Stimulated activated CD4-positive, alpha-beta T cell treated with anti-CD3 and anti-CD28 coated beads, TNF-alpha, amount 100 ng/mL, for 1 hour (primary cell): ENCODE results near the gene MYBPC2.
"Not testable (repeated sequence)": the region's sequence is repeated elsewhere in the genome, so short reads cannot be mapped to it uniquely, and the experiment has no call there.

Experiments used
- DNase-seq, 3 donors: peaks; one replicate each; pipeline ENCODE4 v3.0.0-alpha.2; 2020; ENCODE audit warnings: low read depth in 3 of 3, low spot score in 1 of 3

MYBPC2 gene

DNA sequence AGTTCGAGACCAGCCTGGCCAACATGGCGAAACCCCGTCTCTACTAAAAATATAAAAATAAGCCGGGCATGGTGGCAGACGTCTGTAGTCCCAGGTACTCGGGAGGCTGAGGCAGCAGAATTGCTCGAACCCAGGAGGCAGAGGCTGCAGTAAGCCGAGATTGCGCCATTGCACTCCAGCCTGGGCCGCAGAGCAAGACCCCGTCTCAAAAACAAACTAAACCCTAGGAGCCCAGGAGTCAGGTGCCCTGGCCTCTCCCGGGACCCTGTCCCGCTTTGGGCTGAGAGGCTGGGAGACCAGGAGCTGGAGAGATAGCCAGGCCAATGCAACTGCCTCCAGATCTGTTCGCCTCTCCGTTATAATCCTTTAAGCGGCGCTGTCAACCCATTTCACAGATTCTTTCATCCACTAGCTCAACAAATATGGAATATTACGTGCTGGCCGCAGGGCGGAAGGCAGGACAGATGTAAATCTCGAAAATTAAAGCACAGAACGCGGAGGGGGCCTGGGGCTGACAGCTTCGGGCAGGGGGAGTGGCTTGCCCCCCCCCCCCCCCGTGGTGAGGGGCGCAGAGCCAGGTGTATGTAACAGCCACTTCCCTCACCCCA is 5.3 kb upstream of the MYBPC2 start:
- DNase-seq, result no peak

DNA sequence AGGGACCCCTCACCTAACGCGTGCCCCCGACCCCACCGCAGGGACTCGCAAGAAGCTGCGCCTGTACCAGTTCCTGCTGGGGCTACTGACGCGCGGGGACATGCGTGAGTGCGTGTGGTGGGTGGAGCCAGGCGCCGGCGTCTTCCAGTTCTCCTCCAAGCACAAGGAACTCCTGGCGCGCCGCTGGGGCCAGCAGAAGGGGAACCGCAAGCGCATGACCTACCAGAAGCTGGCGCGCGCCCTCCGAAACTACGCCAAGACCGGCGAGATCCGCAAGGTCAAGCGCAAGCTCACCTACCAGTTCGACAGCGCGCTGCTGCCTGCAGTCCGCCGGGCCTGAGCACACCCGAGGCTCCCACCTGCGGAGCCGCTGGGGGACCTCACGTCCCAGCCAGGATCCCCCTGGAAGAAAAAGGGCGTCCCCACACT is 4.7 kb upstream of the MYBPC2 start:
- peak in 1 of 3 donors; percentile 25 for DNase-seq

DNA sequence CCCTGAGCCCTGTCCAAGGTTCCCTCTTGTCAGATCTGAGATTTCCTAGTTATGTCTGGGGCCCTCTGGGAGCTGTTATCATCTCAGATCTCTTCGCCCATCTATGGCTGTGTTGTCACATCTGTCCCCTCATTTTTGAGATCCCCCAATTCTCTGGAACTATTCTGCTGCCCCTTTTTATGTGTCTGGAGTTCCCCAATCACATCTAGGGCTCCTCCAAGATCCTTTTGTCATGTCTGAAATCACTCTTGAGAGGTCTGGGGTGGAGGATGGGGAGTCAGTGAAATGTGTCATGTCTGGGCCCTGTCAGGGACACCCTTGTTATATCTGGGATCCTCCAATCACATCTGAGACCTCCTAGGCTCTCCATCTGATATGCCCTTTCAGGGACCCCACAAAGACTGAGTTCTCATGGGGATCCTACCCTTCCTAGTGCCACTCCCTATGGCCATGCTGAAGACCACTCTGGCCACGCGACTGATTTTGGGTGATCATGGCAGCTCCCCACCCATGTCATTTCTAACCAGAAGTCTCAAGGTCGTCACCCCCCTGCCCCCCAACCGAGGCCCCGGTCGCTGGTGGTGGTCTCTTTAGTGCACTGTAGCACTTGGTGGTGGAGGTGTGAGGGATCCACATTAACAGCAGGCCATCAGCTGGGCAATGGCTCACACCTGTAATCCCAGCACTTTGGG is 3.8 kb upstream of the MYBPC2 start:
- no peak for DNase-seq

DNA sequence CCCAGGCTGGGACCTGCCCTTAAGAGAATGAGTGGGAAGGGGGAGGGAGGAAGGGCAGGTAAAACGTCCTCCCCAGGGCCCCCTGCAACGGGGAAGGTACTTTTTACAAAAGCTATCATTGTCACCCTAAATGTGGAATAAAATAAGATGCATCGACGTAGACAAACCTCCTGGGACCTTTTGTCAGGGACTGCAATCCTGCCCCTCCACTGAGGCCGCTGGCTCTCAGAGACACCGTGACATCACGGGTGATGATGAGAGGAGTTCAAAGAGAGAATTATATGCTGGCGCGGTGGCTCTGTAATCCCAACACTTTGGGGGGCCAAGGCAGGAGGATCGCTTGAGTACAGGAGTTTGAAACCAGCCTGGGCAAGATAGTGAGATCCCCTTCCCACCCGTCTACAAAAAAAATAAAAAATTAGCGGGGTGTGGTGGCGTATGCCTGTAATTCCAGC is 1.8 kb upstream of the MYBPC2 start:
- no peak for DNase-seq

DNA sequence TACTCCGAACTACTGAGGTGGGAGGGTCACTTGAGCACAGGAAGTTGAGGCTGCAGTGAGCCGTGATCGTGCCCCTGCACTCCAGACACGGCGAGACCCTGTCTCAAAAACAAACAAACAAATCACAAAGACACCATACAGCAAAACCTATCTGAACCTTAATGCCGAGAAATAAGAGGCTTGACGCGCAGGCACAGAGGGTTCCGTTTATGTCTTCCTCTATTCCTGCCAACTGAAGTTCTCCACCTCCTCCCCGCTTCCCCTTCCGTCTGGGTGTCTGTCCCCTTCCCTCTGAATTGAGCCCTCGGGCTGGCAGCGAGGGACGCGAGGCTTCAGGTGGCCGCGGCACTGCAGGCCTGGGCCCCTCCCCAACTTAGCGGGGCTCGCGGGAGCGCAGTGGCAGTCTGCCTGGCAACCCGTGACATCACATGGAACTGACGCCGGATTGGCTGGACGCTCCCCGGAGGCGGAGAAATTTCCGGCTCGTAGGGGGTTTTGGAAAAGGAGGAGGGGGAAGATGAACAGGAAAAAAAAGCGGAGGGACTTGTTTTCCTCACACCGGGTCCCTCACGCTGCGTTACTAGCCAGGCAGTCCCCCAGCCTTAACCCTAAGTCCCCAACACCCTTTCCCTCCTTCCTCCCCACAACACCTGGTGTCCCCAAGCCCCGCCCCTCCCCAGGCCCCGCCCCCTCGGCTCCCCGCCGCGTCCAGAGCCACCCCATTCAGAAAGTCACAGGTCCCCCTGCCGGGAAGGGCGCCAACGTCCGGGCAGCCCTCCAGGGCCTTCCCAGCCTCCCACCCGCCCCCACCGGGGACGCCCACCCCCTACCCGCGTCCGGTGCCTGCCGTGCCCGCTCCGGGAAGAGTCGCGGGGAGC is 1.1 kb upstream of the MYBPC2 start:
- DNase-seq, result peak; percentile 68 to 91 (median 81)

DNA sequence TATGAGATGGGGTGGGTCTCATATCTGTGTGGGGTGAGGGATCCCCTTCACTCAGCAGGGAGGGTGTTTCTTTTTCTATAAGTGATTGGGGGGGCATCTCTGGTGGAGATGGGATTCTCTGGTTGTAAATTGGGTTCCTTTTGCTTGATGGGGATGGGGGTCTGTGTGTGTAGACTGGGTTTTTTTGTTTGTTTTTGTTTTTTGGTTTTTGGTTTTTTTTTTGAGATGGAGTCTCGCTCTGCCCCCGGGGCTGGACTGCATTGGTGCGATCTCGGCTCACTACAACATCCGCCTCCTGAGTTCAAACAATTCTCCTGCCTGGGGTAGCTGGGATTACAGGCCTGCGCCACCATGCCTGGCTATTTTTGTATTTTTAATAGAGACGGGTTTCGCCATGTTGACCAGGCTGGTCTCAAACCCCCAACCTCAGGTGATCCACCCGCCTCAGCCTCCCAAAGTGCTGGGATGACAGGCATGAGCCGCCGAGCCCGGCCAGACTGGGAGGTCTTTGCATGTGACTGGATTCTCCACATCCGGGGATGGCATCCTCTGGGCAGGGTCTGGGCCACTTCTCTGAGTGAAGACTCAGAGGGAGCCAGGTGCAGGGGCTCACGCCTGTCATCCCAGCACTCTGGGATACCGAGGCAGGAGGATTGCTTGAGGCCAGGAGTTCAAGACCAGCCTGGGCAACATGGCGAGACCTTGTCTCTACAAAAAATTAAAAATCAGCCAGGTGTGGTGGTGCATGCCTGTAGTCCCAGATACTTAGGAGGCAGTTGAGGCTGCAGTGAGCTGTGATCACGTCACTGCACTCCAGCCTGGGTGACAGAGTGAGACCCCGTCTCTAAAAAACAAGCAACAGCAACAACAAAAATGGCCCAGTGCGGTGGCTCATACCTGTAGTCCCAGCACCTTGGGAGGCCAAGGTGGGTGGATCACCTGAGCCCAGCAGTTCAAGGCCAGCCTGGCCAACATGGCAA is 799 bp downstream of the MYBPC2 start:
- no peak for DNase-seq

DNA sequence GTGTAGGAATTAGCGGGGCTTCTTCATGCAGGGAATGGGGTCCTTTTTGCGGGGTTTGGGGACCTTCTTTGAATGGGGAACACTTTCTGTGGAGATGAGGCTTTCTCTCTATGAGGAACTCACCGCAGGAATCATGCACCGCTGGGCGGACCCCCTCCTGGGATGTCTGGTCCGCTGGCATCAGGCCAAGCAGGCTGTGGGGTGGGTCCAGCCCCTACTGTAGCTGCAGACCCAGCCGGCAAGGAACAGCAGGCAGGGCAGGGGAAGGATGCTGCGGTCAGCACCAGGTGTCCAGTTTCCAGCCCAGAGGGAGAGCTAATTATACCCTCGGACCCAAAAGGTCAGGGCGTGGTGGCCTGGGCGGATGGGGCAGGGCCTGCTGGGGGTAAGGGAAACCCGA is 1.8 kb downstream of the MYBPC2 start:
- DNase-seq, result no peak

DNA sequence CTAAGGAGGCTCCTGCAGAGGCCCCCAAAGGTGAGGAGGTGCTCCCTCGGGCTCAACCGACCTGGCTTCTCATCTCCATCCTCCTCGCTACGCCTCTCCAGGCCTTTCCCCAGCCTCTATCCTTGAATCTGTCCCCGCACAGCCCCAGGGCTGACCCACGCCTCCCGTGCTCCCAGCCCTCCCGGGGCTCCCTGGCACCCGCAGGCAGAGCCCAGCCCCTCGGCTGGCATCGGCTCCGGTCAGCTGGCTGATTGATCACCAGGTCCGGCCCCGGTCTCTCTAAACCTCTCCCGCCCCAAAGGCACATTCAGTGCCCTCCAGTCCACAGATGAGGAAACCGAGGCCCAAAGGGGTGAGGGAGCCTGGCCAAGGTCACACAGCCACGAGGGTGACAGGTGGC is 2.5 kb downstream of the MYBPC2 start:
- no peak for DNase-seq

DNA sequence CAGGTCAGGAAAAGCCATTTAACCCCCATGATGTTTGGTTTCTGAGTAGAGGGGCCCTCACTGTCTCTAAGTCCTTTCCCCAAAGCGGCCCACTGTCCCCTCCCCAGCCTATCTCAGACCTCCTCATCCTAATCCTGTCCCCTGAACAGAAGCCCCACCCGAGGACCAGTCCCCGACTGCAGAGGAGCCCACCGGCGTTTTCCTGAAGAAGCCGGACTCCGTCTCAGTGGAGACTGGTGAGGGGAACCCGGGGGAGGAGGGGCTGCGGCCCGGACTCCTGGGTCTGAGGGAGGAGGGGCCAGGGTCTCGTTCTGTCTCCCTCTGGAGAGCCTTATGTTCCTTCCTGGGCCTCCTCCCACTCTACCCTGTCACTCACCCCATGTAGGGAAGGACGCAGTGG is 2.9 kb downstream of the MYBPC2 start:
- no peak for DNase-seq

DNA sequence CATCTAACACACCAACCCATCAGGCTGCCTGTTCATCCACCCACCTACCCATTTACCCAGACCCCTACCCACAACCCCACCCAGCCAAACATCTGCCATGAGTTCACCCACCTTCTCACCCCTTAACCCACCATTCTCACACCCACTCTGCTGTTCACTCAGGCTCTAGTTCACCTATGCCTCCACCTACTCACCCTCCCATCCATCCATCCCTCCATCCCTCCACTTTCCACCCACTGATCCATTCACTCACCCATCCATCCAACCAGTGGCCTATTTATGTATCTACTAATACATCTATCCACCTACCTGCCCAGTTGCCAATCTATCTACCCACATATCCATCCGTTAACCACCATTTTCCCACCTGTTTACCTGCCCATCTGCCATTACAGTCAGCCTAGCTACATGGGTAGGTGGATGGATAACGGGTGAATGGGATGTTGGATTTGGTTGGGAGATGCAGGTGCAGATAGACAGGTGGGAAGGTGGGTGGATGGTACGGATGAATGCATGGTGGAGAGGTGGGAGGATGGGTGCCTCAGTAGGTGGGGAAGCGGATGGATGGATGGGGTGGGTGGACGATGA is 5.3 kb downstream of the MYBPC2 start:
- no peak for DNase-seq

DNA sequence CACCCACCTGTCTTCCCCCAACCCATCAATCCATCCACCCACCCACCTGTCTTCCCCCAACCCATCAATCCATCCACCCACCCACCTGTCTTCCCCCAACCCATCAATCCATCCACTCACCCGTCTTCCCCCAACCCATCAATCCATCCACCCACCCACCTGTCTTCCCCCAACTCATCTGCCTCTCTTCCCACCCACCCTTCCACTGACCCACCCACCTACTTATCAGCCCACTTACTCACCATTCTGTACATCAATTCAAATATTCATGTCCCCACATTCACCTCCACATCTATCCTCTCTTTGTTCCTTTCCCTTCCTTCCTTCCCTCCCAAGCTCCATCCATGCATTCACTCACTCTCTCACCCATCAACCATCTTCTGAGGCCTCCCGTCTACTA is 6.4 kb downstream of the MYBPC2 start:
- not testable (repeated sequence) for DNase-seq

DNA sequence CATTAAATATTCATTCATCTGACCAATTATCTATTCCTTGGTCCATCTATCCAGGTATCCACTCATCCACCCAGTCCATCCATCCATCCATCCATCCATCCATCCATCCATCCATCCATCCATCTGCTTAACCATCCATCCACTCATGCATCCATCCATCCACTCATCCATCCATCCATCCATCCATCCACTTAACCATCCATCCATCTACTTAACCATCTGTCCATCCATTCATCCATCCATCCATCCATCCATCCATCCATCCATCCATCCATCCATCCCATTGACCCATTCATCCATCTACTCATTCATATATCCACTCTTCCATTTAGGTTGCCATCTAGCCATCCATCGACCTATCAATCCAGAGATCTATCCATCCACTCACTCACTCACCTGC is 11.4 kb downstream of the MYBPC2 start:
- DNase-seq, result no peak

DNA sequence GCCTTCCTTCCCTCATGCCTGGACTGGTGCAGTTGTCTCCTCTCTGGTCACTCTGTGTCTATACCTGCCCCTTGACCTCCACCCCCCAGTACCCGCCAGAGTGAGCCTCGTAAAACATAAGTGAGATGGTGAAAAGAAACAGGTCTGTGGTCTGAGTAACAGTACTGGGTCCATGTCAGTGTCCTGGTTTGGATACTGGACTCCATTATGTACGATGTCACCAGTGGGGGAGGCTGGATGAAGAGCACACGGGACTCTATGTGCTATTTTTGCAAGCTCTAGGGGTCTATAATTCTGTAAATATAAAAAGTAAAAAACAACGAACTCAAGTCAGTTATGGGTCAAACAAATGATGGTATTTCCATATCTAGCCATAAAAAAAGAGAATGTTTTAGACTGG is 14.4 kb downstream of the MYBPC2 start:
- no peak for DNase-seq

DNA sequence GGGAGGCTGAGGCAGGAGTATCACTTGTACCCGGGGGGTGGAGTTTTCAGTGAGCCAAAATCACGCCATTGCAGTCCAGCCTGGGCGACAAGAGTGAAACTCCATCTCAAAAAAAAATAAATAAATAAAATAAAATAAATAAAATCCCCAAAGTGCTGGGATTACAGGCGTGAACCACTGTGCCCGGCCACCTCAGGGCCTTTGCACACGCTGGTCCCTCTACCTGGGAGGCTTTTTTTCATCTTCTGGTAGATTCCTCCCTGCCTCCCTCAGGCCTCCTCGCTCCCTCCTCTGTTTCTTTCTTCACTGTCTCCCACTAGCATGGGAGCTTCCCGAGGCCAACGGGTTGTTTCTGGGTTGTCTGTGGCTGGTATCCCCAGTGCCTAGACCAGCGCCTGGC is 15.1 kb downstream of the MYBPC2 start:
- no peak for DNase-seq

DNA sequence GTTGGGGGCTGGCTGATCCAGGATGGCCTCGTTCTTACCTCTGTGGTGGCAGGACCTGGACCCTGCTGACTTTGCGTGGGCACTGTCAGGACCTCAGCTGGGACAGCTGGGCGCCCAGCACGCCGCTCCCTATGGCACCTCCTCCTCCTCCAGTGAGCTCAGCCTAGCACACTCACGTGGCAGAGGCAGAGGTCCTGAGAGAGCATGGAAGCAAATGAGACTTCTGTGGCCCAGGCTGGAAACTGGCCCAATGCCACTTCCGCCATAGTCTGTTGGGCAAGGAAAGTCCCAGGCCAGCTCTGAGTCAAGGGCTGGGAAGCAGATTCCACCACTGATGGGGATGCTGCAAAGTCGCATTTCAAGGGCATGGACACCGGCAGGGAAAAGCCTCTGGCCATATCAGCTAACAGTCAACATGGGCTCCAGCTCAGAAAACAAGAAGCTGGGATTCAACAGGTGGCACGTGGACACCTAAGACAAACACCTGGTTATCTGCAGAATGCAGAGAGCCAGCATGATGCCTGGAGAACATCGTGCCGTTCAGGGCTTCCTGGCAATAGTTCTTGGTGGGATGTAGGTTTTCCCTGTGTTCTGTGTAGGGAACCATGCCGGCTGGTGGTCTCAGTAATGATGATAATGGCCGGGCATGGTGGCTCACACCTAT is 16.7 kb downstream of the MYBPC2 start:
- no peak for DNase-seq

DNA sequence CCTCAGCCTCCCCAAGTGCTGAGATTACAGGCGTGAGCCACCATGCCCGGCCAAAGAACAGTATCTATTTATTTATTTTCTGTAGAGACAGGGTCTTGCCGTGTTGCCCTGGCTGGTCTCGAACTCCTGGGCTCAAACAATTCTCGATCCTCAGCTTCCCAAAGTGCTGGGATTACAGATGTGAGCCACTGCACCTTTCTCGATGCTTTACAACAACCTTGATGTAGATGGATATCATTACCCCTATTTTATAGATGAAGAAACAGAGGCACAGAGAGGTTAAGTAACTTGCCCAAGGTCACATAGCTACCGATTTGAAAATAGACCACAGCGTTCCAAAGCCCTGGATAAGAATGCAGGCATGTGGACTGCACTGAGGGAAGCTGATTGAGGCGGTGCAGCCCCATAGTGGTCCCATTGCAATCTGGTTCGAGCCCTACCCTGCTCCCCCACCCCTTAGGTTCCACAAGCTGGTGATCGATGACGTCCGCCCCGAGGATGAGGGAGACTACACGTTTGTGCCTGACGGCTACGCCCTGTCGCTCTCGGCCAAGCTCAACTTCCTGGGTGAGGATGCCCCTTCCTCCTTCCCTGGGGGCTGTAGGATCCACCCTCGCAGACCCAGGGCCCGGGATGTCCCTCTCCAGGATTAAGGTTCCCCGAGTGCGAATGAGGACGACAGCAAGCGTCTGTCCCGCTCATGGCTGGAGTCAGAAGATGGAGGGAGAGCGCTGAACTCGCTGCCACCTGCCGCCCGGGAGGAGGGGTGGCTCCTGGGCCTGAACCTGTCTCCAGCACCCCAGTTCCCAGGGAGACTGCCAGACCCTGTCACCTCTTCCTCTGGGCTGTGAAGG is 17.9 kb downstream of the MYBPC2 start:
- DNase-seq, result no peak

DNA sequence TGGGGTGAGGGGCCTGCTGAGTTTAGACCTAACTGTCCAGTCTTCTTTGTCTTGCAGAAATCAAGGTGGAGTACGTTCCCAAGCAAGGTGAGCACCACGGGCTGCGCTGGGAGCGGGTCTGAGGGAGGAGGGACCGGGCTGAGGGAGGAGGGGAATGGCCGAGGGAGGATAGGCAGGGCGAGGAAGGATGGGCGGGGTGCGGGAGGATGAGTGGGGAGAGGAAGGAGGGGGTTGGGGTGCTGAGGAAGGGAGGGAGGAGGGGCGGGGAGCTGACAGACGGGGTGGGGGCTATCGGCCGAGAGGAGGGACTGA is 18.5 kb downstream of the MYBPC2 start:
- DNase-seq, result no peak

DNA sequence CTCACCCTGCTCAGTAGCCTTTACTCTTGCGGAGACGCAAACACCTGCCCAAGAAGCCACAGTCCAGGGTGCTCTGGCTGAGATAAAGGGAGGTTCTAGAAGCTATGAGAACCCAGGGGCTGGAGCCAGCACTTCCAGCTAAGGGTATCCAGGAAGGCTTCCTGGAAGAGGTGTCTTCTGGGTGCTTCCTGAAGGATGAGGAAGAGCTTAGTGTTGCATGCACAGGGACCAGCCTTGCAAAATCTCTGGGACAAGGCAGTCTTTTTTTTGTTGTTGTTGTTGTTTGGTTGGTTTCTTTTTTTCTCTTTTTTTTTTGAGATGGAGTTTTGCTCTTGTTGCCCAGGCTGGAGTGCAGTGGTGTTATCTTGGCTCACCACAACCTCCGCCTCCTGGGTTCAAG is 20.6 kb downstream of the MYBPC2 start:
- no peak for DNase-seq

DNA sequence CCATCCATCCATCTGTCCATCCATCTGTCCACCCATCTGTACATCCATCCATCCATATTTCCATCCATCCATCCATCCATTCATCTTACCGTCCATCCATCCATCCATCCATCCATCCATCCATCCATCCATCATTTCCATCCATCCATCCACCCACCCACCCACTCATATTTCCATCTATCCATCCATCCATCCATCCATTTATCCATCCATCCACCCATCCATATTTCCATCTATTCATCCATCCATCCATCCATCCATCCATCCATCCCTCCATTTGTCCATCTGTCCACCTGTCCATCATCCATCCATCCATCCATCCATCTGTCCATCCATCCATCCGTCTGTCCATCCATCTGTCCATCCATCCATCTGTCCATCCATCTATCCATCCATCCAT is 23.3 kb downstream of the MYBPC2 start:
- no peak for DNase-seq
